GM18507 (cell line): ENCODE measurements around the gene POPDC2.

ENCODE experiments used
- DNase-seq: peaks from one replicate; pipeline ENCODE4 v3.0.0; 2011; ENCODE audit warnings: low read depth; ENCODE audit not compliant: insufficient read length; ENCODE audit errors: extremely low spot score
- FAIRE-seq: peaks from 2 replicates; lab custom pipeline; 2011; peaks lifted over from hg19 to GRCh38; lab: Jason Lieb, UNC

Gene POPDC2

DNA sequence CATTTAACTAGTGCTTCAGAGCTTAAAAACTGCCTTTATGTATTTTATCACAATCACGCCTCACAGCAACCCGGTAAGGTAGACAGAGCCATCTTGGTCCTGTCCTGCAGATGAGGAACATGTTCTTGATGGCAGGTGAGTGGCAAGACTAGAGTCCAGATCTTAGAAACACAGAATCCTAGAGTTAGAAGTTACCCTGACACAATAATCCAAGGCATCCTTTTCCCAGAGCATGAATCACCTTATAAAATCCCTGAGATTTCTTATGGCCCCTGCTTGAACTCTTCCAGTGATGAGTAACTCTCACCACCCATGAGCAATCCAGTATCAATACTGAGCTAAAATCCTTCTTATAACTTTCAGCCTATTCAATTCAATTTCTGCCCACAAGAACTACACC, 16.9 kb downstream of the POPDC2 start:
- FAIRE-seq (no peak), DNase-seq (no peak)

DNA sequence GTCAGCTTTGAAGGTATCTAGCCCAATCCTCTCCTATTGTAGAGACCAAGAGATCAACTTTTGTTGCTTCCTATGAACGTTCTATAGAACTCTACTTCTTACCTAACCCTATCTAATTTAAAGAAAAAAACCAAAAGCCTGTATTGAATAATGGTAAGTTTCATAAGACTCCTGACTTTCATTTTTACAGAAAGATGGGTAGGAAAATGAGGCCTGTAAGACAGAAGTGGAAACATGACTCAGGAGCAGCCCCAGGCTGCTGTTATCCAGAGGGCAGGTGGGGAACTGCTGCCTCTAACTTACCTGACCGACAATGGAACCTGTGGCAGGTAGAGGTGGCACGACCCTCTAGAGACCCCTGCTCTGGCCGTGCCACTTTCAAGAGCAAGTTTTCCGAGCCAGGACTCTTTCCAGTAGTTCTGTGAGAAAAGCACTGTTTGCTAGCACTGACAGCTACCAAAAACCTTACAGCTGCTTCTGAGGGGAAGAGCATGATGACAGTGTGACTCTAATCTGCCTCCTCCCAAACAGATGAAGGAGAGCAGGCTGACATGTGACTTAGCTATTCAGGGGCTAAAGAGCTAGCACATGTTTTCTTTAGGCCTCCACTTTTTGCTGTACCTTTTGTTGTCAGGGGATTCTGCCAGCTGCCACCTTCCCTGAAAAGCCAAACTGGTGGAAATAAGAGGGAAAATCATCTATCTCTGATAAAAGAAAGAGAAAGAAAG, 17.5 kb downstream of the POPDC2 start:
- FAIRE-seq: no peak
- DNase-seq: no peak

DNA sequence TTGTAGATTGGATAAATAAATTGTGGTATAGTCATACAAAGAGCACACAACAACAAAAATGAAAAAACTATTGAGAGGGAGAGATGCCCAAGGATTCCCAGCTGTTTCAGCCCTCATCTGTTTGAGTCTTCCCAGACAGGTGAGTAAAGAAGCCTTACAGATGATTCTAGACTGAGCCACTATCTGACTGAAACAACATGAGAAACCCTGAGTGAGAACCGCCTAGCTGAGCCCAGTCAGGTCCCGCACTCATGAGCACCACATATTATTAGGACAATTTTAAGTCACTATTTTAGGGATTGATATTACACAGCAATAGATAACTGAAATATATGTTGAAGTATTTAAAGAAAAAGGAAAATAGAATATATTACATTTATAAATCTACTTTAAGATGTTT, 19.0 kb downstream of the POPDC2 start:
- FAIRE-seq (no peak), DNase-seq (no peak)

- DNase-seq (no peak), FAIRE-seq (no peak)
These were observed 20.7 kb downstream of the POPDC2 start for GRCh38 chr3:119639494-119640350.

DNA sequence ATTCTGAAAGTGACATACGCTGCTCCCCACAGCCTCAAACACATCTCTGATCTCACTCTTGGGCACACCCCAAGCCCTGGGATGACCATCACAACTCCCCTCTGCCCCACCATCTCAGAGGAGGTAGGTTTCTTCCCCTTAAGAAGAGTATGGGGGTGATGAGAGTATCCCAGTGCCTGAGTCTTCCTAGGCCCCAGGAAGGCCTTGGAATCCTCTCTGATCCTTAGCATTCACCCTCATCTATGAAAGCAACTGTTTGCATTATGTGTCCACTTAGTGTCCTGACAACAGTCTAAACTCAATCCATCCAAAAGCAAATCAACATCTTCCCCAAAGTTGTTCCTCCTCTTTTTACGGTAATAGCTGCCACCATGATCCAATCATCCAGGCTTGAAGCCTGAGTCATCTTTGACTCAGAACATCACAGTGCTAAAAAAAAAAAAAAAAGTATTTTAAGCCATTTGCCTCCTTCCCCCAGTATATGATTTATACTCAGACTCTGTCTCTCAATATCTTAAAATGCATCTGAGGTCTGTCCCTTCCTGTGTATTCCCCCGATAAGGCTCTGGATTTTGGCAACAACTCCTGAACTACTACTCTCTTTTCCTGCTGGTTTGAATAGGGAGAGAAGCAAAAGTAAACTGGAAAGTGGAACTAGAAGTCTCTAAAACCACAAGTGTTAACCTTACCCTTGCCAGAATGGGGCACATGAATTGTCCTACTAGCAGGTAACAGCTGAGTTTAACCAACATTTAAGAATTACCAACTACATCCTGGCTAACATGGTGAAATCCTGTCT, 22.5 kb downstream of the POPDC2 start:
- no peak for DNase-seq

DNA sequence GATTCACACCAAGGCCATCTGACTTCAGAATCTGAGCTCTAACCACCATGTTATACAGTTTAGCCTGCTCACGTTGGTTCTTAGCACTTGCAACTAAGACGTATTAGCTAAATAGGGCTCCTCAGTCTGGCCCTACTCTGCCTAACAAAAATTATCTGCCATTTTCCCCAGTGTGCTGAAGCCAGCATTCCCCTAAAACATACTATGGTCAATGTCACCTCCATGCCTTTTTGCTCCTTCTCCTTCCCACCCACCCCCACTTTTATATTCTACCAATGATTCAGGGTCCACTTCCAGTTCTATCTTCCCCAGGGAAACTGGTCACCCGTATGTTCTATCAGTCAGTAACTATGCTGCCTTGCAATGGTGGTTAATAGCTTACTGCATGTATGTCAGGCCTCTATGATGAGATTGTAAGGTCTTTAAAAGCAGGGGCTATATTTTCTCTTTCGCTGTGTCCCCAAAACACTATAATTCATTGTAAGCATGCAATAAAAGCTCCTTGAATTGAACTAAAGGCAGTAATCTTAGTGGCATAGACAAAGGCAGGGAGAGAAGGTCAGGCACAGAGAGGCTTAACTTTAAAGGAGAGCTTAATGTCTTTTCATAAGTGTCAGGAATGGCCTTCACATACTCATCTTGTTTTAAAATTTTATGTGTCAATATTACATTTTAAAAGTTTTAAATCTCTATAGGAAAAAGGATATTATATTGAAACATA, 23.3 kb downstream of the POPDC2 start:
- FAIRE-seq: peak; percentile 57
- no peak for DNase-seq

More for the DNA sequence above, 22.5 kb downstream of the POPDC2 start:
- FAIRE-seq: no peak

GRCh38 chr3:119636249-119636648, 24.1 kb downstream of the POPDC2 start:
- DNase-seq (no peak), FAIRE-seq (no peak)

DNA sequence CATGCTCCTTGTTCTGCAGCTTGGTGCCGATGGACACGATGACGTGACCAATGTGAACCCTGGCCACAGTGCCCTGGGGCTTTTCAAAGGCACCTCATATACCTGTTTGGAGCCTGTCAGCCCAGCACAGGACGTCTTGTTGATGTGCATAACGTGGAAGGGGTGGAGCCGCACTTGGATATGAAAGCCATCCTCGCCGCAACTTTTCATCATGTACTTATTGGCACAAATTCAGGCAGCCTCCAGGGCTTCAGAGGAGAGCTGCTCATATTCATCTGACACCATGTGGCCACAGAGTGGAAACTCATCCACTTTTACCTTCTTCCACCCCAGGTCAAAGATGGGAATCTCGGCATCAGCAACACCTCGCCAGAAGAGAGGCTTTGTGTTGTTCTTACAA, 24.7 kb downstream of the POPDC2 start:
- DNase-seq: no peak
- no peak for FAIRE-seq

- FAIRE-seq (no peak), DNase-seq (no peak)
These were observed 27.6 kb downstream of the POPDC2 start for GRCh38 chr3:119632829-119633228.

DNA sequence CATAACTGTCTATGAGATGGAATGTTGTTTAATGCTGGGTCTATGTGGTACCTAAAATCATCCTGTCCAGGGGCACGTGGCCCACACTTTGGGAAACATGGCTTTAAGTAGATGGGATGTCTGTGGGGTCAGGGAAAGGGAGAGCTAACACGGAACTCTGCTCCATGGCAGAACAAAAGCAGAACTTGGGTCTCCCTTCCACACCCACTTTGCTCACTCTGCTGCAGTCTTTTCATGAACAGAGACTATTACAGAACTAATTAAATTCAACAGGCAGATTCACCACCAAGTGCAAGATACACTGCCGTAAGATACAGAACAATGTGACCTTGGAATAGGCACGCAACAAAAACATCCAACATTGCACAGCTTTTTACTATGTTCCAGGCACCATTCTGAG, 28.2 kb downstream of the POPDC2 start:
- DNase-seq: no peak
- no peak for FAIRE-seq

GRCh38 chr3:119631516-119631915, 28.9 kb downstream of the POPDC2 start:
- DNase-seq: no peak

GRCh38 chr3:119630880-119631329, 29.5 kb downstream of the POPDC2 start:
- no peak for DNase-seq
- no peak for FAIRE-seq

More at GRCh38 chr3:119631516-119631915, 28.9 kb downstream of the POPDC2 start:
- no peak for FAIRE-seq

DNA sequence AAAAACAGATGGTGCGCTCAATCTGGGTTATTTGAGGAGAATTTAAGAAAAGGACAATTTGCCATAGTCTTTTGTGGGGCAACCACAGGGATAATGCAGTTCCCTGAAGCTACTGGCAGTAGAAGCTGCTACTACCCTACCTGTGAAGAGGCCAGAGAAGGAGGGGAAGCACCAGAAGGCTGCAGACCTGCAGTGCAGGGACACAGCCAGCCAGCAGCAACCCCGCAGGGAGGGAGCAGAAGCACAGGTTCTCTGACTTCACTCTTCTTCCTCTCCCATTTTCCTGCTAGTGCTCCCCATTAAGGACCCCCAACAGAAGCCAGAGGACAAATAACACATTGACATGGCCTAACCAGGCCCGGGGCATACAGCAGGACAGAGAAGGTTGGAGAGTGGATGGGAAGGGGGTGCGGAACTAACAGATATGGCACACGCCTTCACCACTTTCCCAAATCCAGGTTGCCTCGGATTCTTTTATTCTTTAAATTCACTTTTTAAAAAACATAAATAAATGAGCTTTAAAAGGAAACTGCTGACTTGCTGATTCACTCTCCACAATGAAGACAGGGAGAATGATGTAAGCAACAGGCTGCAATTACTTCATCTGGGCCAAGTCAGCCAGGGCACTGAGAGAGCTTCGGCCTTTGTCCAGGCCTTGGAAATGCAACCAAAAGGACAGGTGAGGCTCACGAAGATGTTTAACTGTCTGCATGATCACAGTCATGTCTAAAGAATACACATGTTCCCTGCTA, 30.1 kb downstream of the POPDC2 start:
- no peak for DNase-seq
- FAIRE-seq: no peak

DNA sequence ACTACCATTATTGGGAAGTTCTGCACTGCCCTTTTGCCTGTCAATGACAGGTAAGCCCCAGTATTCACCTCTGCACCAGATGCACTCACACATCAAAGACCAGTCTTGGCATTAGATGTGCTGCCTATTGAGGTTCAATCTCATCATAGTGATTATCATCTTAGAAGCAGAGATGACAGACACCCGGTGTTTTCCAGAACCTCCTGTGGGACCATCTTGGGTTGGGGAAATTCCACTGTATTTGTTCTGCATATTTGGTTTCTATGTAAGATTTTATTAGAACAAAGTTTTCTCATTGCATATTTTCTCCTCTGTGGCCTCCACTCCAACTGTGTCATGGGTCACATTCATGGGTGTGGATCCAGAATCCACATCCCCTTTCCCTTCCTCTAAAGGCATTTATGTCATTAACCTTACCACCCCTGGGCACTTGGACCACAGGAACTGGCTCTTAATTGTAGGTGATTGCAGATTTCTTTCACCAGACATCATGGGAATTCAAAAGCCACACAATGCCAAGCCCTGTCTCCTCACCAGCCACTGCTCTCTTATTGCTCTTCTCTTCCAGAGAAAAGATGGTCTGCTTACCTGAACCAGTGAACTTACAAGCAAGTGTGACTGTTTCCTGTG, 31.5 kb downstream of the POPDC2 start:
- DNase-seq (no peak), FAIRE-seq (peak; percentile 70)

DNA sequence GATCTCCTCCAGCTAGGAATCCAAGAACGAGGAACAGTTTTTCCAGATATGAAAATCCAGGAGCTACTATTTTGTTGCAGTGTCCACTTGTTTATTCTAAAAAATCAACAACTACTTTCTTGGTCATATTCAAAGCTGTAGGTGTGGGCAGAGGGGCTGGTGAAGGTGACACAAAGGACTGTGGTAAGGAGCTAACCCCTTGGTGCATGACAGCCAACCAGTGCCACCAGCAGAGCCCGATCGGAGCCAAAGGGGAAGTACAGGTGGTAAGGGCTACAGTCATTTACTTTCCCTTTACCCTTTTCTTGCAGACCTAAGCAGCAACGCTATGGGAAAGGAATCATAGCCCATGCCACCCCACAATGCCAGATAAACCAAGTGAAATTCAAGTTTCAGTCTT, 32.0 kb downstream of the POPDC2 start:
- DNase-seq (no peak), FAIRE-seq (no peak)

- DNase-seq: no peak
- peak; percentile 24 for FAIRE-seq
These were observed 32.9 kb downstream of the POPDC2 start for GRCh38 chr3:119627461-119627860.

DNA sequence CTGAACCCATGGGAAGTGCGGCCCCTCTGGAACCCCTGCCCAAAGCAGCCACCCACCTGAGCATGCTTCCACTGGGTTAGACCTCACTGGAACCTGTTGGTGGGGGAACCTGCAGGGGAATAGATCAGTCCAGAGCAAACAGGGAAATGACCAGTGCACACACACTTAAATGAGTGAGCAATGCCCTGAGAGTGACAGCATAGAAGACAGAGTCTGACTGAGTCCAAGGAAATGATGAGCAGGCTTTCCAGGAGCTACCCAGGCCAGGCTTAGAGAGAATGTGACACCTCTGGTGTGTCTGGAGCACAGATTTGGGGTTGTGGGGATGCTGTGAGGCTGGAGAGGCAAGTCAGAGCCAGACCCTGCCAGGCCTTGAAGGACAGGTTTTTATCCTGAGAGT, 34.2 kb downstream of the POPDC2 start:
- FAIRE-seq: no peak
- DNase-seq: no peak

GRCh38 chr3:119625451-119626153, 34.8 kb downstream of the POPDC2 start:
- no peak for FAIRE-seq

More at GRCh38 chr3:119625451-119626153, 34.8 kb downstream of the POPDC2 start:
- no peak for DNase-seq
